Activated T-cell treated with anti-CD3 and anti-CD28 coated beads for 24 hours (primary cell): Measurements from ENCODE around the gene ZSCAN26.

Source experiments
- DNase-seq: peaks from one replicate; pipeline ENCODE4 v3.0.0-alpha.2; 2020; ENCODE audit warnings: low read depth

Gene ZSCAN26

GRCh38 chr6:28322661-28323060, 55.7 kb downstream of the ZSCAN26 start:
- no peak for DNase-seq

- DNase-seq: no peak
These were observed 57.0 kb downstream of the ZSCAN26 start for GRCh38 chr6:28323813-28324424.

- no peak for DNase-seq
These were observed 59.5 kb downstream of the ZSCAN26 start for GRCh38 chr6:28326371-28326948.
